Measurements from ENCODE around the gene DNAH14. TPM values are rescaled to one million over a fixed set of nuclear protein-coding genes. Genes with fewer than 3 reads are reported as not detected.
"Not testable (repeated sequence)": the region's sequence is repeated elsewhere in the genome, so short reads cannot be mapped to it uniquely, and the experiment has no call there.

Gene DNAH14
- total RNA-seq, 2 experiments from 2014 or later, result 0.27 to 0.34 TPM

DNA sequence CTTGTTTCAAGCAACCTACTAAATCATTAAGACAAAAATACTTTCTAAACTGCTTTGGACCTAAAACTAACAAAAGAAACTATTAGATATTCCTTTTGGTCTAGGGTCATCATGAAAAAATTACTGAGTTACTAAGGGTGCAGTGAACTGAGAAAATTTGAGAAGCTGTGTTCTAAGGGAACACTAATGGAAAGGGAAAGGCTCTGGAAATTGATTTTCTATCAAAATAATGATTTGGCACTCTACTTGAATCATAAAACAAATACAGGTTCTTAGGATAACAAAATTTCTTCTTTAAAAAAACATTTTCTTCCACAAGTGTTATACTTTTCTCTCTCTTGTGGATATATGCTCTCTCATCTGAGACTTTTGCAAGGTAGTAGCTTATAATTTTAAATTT, 213.5 kb downstream of the DNAH14 start:
- Histone ChIP-seq H3K27ac (ENCODE audit: low read depth in 1 of 2, low read length in 2 of 2) (no peak overlapping the region), H3K27me3 (ENCODE audit: control insufficient read depth in 1 of 2, insufficient read depth in 2 of 2, low read length in 2 of 2) (peaks cover 0 to 5% of the 10 kb centered on the region in 2 experiments), H3K36me3 (ENCODE audit: insufficient read depth, low read length) (no peaks in the 10 kb centered on the region), H3K9me3 (ENCODE audit: control insufficient read depth in 1 of 2, insufficient read depth in 1 of 2, low read length in 2 of 2) (peaks cover 0 to 6% of the 10 kb centered on the region in 2 experiments), H3K4me1 (ENCODE audit: insufficient read depth, low read length) (no peaks in the 10 kb centered on the region), H3K4me3 (ENCODE audit: low read length) (no peak overlapping the region)
- DNase-seq (no peak), ATAC-seq (ENCODE audit: poor library complexity) (no peak)
- TF ChIP-seq, protein P1, sequence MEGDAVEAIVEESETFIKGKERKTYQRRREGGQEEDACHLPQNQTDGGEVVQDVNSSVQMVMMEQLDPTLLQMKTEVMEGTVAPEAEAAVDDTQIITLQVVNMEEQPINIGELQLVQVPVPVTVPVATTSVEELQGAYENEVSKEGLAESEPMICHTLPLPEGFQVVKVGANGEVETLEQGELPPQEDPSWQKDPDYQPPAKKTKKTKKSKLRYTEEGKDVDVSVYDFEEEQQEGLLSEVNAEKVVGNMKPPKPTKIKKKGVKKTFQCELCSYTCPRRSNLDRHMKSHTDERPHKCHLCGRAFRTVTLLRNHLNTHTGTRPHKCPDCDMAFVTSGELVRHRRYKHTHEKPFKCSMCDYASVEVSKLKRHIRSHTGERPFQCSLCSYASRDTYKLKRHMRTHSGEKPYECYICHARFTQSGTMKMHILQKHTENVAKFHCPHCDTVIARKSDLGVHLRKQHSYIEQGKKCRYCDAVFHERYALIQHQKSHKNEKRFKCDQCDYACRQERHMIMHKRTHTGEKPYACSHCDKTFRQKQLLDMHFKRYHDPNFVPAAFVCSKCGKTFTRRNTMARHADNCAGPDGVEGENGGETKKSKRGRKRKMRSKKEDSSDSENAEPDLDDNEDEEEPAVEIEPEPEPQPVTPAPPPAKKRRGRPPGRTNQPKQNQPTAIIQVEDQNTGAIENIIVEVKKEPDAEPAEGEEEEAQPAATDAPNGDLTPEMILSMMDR (IDR thresholded peaks at IDR 0.05), result no peak
- ChIA-PET CTCF (interaction anchor here (1.7 kb wide), 1 partner anchor 10 kb away, joined by 3 read pairs; no protein-coding TSS in a partner anchor), POLR2A (no interaction called here)
- intact Hi-C loops (cut with DNase I, micrococcal nuclease), result no loop called here
- Mint-ChIP-seq H3K27ac (no peak overlapping the region), H3K36me3 (ENCODE audit: low read depth) (no peaks in the 10 kb centered on the region), H3K9me3 (no peaks in the 10 kb centered on the region), H3K4me1 (ENCODE audit: low read depth) (no peaks in the 10 kb centered on the region), H3K27me3 (peaks cover 7% of the 10 kb centered on the region), H3K4me3 (no peak overlapping the region)

DNA sequence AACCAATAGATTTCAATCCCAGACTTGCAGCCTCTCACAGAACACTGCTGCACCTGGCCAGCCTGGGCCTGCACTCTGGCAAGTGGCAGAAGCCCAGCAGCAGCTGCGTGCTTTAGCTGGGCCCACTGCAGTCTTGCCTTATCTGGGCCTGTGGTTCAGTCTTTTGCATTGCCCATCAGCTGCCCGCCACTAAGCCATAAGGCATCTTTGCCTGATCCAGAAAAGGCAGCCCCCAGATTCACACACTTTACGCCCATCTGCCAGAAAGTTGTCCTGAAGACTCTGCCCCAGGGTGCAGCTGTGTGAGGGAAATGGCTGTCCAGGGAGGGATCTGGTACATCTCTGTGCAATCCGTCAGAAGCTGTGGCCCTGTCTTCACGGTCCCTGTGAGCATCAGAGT, 217.0 kb downstream of the DNAH14 start:
- H3K36me3 ChIP-seq (ENCODE audit: insufficient read depth, low read length), result no peaks in the 10 kb centered on the region
- H3K4me3 Mint-ChIP-seq, result no peak overlapping the region
- intact Hi-C loops (cut with DNase I, micrococcal nuclease), result no loop called here
- H3K27ac ChIP-seq (ENCODE audit: low read depth in 1 of 2, low read length in 2 of 2), result no peak overlapping the region
- no peaks in the 10 kb centered on the region for H3K27me3 ChIP-seq (ENCODE audit: control insufficient read depth in 1 of 2, insufficient read depth in 2 of 2, low read length in 2 of 2)
- no peaks in the 10 kb centered on the region for H3K27me3 Mint-ChIP-seq
- H3K27ac Mint-ChIP-seq, result no peak overlapping the region
- TF ChIP-seq, protein P1 (IDR thresholded peaks at IDR 0.05), result no peak
- ChIA-PET CTCF (no interaction called here), POLR2A (no interaction called here)
- no peak for DNase-seq
- no peaks in the 10 kb centered on the region for H3K4me1 Mint-ChIP-seq (ENCODE audit: low read depth)
- H3K4me1 ChIP-seq (ENCODE audit: insufficient read depth, low read length), result no peaks in the 10 kb centered on the region
- H3K9me3 ChIP-seq (ENCODE audit: control insufficient read depth in 1 of 2, insufficient read depth in 1 of 2, low read length in 2 of 2), result no peaks in the 10 kb centered on the region
- ATAC-seq (ENCODE audit: poor library complexity), result no peak
- H3K9me3 Mint-ChIP-seq, result no peaks in the 10 kb centered on the region
- no peak overlapping the region for H3K4me3 ChIP-seq (ENCODE audit: low read length)
- H3K36me3 Mint-ChIP-seq (ENCODE audit: low read depth), result no peaks in the 10 kb centered on the region

DNA sequence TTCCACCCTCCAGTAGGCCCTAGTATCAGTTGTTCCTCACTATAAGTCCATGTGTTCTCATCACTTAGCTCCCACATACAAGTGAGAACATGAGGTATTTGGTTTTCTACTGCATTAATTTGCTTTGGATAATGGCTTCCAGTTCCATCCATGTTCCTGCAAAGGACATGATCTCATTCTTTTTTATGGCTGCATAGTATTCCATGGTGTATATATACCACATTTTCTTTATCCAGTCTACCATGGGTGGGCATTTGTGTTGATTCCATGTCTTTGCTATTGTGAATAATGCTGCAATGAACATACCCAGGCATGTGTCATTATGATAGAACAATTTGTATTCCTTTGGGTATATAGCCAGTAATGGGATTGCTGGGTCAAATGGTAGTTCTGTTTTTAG, 218.3 kb downstream of the DNAH14 start:
- H3K27me3 ChIP-seq (ENCODE audit: control insufficient read depth in 1 of 2, insufficient read depth in 2 of 2, low read length in 2 of 2); POLR2A ChIA-PET; H3K4me3 ChIP-seq (ENCODE audit: low read length); CTCF ChIA-PET; H3K27ac Mint-ChIP-seq; H3K9me3 Mint-ChIP-seq; H3K36me3 Mint-ChIP-seq (ENCODE audit: low read depth); H3K4me3 Mint-ChIP-seq; ATAC-seq (ENCODE audit: poor library complexity); H3K27me3 Mint-ChIP-seq; H3K27ac ChIP-seq (ENCODE audit: low read depth in 1 of 2, low read length in 2 of 2); H3K4me1 ChIP-seq (ENCODE audit: insufficient read depth, low read length); H3K36me3 ChIP-seq (ENCODE audit: insufficient read depth, low read length); H3K9me3 ChIP-seq (ENCODE audit: control insufficient read depth in 1 of 2, insufficient read depth in 1 of 2, low read length in 2 of 2); intact Hi-C loops (cut with DNase I, micrococcal nuclease); DNase-seq; H3K4me1 Mint-ChIP-seq (ENCODE audit: low read depth): not testable (repeated sequence)

DNA sequence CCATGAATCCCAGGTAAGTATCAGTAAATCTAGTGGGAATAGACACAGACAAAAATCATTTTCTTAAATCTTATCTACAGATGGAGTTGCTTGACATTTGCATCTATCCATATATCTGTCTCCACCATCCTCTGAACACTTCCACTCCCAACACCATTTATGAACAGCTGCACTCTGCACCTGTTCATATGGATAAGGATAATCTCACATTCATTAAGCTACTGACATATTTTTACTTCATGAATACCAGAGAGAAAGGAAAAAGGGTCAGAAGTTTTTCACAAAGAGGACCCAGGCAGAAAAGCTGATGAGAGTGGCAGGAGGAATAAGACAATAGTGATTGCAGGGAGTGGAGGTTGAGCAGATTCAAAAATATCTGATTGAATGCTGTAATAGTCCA, 222.6 kb downstream of the DNAH14 start:
- Mint-ChIP-seq H3K27me3 (no peaks in the 10 kb centered on the region), H3K27ac (no peak overlapping the region), H3K4me1 (ENCODE audit: low read depth) (peaks cover 8% of the 10 kb centered on the region), H3K9me3 (no peaks in the 10 kb centered on the region), H3K36me3 (ENCODE audit: low read depth) (no peaks in the 10 kb centered on the region), H3K4me3 (no peak overlapping the region)
- no peak for DNase-seq
- intact Hi-C loops (cut with DNase I, micrococcal nuclease), result no loop called here
- Histone ChIP-seq H3K27me3 (ENCODE audit: control insufficient read depth in 1 of 2, insufficient read depth in 2 of 2, low read length in 2 of 2) (no peaks in the 10 kb centered on the region), H3K36me3 (ENCODE audit: insufficient read depth, low read length) (no peaks in the 10 kb centered on the region), H3K4me3 (ENCODE audit: low read length) (no peak overlapping the region), H3K9me3 (ENCODE audit: control insufficient read depth in 1 of 2, insufficient read depth in 1 of 2, low read length in 2 of 2) (no peaks in the 10 kb centered on the region), H3K4me1 (ENCODE audit: insufficient read depth, low read length) (no peaks in the 10 kb centered on the region), H3K27ac (ENCODE audit: low read depth in 1 of 2, low read length in 2 of 2) (no peak overlapping the region)
- TF ChIP-seq, protein P1 (IDR thresholded peaks at IDR 0.05), result no peak
- no peak for ATAC-seq (ENCODE audit: poor library complexity)
- POLR2A ChIA-PET, result no interaction called here
- CTCF ChIA-PET, result no interaction called here

All from CD4-positive, alpha-beta T cell (primary cell).